Stimulated activated CD4-positive, alpha-beta T cell treated with anti-CD3 and anti-CD28 coated beads, Interleukin-4, amount 100 ng/mL, for 24 hours (primary cell): Measurements from ENCODE around the gene MYOM1.

Experiments used
- DNase-seq: peaks from one replicate; pipeline ENCODE4 v3.0.0-alpha.2; 2020

The MYOM1 gene

GRCh38 chr18:3111523-3112240 lies 108.1 kb downstream of the MYOM1 start:
- DNase-seq: no peak

GRCh38 chr18:3110034-3110752 lies 109.6 kb downstream of the MYOM1 start:
- DNase-seq: no peak

DNA sequence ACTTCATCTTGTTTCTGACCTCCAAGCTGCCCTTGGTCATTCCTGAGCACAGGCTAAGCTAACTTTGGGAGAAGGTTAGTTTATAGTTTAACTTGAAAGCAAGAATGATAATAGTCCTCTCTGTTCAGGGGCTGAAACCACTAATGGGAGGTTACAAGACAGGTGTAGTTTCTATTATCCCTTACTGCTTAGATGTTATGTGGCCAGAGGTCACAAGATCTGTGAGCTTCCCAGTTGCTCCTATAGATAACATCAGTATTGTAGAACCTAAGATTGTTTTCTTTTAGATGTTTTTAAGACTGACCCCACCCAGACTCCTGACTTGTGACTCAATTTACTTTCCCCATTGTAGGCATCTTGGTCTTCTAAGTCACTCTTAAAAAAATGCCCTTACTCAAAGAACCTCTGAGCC lies 112.0 kb downstream of the MYOM1 start:
- no peak for DNase-seq

GRCh38 chr18:3104190-3105054 lies 115.3 kb downstream of the MYOM1 start:
- DNase-seq: no peak

DNA sequence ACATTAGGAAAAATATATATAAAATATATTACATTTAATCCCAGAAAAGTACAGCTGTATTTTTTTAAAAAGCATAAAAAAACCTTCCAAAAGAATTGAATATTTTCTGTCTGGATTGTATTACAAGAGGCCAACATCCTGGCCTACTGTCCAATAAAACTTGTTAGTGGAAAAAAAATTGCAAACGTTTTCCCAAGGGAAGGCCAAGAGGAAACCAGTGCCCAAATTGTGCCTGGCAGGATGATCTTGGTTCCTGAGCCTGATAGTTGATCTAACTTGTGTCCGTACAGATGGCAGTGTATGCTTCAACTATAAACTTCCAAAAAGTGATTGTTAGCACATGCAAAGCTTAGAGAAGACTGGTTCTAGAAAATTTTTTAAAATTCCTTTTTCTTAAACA lies 116.2 kb downstream of the MYOM1 start:
- no peak for DNase-seq

DNA sequence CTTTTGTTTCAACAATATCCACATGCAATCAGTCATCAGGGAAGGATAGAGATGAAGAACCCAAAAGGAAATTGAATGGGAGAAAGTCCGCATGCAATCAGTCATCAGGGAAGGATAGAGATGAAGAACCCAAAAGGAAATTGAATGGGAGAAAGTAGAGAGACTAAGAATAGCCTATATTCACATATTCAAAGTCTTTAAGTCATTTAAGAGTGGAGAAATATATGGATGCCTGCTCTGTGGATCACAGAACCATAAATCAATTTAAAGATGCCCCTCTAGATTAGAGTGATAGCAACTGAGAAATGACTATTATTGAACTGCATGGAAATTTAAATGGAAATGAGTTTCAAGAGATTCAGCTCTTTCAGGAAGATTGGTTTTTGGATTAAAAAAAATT lies 116.8 kb downstream of the MYOM1 start:
- no peak for DNase-seq

- DNase-seq: no peak
Observed at GRCh38 chr18:3100498-3101132, 119.2 kb downstream of the MYOM1 start.

DNA sequence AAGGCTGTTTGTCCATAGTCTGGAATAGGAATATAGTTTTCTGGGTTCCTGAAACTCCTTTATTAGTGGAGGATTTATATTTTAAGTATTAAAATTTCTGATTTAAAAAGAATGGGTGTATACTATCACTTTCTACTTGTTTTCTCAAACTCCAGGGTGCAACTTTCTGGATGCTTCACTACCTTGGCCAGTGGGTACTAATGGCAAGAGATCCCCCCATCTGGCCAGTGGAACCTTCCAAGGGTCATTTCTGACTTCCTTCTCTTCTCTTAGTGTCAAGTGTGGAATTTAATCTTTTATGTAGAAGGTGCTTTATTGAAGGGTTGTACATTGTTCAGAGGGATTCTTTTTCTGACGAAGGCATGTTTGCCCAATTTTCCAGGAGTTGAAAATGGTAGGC lies 120.4 kb downstream of the MYOM1 start:
- no peak for DNase-seq

DNA sequence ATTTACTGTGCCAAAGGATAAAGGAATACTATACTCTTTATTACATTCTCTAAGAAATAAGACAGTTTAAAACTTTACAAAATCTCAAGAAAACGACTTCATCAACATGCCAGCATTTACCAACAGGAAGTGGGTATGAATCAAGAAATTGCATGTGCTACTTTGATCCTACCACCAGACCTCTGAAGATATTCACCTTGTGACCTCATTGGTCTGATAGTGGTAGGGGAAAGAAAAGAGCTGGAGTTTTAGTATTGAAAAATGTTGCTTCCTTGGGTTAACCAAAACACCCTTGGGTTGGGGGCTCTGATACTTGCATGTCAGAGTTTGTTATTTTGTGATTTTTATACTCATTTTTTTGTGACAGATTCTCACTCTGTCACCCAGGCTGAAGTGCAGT lies 122.7 kb downstream of the MYOM1 start:
- no peak for DNase-seq

GRCh38 chr18:3095921-3096320 lies 123.8 kb downstream of the MYOM1 start:
- DNase-seq: no peak

DNA sequence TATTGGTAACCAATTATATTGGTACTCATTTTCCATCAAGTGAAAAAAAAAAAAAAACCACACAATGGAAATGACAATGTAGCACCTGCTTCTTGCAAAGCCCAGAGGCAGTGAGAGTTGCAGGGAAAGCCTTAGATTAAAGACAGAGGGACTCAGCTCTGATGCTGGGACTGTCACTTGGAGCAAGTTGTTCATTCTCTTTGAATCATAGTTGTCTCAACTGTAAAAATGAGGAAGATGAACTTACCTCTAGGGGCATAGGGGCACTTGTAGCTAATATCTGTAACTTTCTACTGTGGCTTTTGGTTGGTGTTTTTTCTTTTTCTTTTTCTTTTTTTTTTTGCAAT lies 125.5 kb downstream of the MYOM1 start:
- no peak for DNase-seq

DNA sequence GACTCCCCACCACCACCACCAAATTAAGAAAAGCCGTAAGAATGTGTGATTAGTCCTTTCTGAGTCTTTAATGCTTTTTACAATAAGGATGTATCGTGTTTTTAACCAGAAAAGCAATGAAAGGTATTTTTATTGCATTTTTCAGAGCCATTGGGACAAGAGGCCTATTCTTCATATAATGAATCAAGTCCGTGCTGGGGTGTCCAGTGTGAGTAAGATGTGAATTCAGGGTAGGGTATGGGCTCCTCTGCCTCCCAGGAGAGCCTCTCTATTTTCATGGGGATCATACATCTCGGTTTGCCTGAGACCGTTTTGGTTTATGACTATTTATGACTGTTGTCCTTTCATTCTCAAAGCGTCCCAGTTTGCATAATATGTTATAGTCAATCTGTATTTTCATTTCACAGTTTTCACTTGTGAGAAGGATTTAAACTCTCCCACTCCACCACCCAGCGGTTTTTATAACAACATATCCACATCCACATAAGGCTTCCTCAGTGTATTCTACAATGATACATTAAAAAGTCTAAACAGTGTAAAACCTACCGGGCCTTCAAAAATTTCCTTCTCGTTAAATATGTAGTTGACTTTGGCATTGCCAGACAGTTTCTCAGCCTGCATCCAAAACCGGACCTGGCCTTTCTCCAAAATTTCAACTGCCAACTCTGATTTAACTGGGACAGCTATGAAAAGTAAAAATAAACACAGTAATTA lies 126.0 kb downstream of the MYOM1 start:
- no peak for DNase-seq

- no peak for DNase-seq
Observed at GRCh38 chr18:3092727-3093126, 127.0 kb downstream of the MYOM1 start.

DNA sequence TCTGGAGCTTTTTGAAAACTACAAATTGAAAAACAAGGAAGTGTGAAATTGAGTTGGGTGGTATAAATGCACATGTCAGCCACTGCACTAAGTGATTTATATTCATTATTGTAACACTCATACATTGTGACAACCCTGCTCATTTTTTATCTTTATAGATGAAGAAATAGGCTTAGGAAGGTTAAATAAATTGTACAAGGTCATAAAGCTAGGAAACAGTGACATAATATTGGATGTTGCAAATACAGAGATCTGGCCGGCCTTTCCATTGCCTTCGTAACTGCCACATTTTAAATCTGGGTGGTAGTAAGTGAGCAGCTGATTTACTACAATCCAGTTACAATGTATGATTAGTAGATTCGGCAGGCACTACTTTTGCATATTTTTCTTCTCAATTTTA lies 130.2 kb downstream of the MYOM1 start:
- DNase-seq: no peak

DNA sequence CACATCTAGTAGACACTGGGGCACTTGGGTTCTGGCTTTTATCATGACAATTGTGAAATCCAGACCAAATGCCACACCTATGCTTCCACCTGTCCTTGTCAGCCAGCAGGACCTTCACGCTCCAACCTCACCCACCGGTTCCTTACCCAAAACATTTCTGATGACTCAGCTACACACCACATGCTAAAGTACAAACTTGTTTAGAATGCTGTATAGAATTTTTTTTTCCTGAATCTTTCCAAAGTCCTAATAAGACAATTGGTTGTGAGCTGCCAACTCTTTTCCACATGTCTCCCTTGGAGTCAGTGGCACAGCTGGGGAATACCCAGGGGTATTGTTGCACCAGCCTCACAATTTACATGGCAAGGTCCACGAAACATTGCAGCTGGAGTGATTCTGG lies 131.3 kb downstream of the MYOM1 start:
- no peak for DNase-seq

DNA sequence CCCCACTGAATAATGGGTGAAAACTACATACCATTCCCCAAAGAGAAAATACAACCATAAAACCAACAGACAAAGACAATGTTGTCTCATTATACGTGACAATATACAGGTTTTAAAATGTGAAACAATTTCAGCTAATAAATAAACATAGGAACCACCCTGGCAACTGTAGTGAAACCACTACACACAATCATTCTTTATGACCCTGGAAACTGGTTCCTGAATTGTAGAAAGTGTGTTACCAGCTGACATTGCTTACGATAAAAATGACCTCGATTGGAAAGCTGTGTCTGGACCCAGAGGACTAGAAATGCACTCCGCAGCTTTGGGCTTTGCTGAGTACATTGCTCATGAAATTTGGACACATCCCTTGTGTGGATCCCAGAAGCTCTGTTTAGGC lies 132.9 kb downstream of the MYOM1 start:
- no peak for DNase-seq

- DNase-seq: no peak
Observed at GRCh38 chr18:3085612-3086011, 134.2 kb downstream of the MYOM1 start.

DNA sequence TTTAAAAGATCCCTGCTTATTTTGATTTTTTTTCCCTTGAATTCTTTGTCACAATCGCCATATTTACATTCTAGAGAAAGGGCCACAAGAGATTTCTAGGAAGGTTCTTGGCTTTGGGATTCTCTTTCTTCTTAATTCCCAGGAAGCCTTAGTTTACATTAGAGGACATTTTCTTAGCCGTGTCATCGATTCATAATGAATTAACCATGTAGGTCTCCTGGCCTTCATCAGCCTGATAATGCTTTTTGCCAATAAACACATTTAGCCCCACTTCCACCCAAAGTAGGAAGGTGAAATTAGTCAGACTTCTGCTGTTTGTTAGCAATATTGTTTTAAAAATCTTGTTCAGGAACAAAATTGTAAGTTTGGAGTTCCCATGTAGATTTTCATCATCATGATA lies 135.6 kb downstream of the MYOM1 start:
- no peak for DNase-seq

- DNase-seq: no peak
Observed at GRCh38 chr18:3083766-3084165, 136.0 kb downstream of the MYOM1 start.

DNA sequence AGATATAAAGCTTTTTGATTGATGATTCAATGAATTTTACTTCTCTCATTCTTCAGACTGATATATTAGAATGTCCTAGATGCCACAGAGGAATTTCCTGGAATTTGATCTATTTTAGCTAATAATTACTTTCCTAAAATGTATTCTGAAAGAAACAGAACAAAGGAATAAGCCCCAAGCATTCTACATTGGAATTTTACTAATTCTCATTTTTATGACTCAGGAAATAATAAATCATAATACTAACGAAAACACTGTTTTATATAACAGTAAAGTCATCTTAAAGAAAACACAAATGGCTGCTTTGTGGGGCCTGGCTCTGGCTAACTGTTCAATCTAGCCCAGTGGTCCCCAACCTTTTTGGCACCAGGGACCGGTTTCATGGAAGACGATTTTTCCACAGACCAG lies 138.2 kb downstream of the MYOM1 start:
- DNase-seq: no peak

GRCh38 chr18:3079653-3080052 lies 140.1 kb downstream of the MYOM1 start:
- no peak for DNase-seq

DNA sequence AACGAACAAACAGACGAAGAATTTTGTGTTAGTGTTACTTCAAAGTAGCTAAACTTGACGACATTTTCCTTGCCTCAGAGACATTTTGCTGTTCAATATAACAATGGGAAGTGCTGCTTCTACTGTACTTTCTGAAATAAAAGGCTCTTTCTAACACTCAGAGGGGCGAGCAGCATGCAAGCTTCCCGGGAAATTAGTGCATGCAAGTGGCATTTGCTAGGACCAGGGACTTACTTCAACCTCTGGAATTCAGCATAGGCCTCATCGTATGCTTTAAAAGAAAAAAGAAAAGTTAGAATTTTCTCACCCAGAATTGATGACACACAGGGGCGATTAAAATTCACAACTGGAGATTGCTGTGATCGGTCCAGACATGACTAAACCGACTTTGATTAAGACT lies 144.3 kb downstream of the MYOM1 start:
- DNase-seq: no peak

GRCh38 chr18:3074087-3074486 lies 145.7 kb downstream of the MYOM1 start:
- no peak for DNase-seq
